Measurements from ENCODE around the gene SCG5. TPM values are rescaled to one million over a fixed set of nuclear protein-coding genes. Genes with fewer than 3 reads are reported as not detected.

The SCG5 gene
- total and polyA plus RNA-seq, 2 donors (not counting 1 experiment from before 2014, with no cell fraction given): 0.18 TPM; not detected in 1

GRCh38 chr15:32664796-32665195 lies 23.3 kb downstream of the SCG5 start:
- Mint-ChIP-seq H3K27me3 (no peaks in the 10 kb centered on the region), H3K4me1 (no peaks in the 10 kb centered on the region), H3K27ac (no peak overlapping the region), H3K9me3 (ENCODE audit: insufficient read depth) (no peaks in the 10 kb centered on the region), H3K4me3 (no peak overlapping the region)
- no peak for TF ChIP-seq EZH2 (IDR thresholded peaks at IDR 0.05; ENCODE audit: borderline replicate concordance, insufficient read depth, low read depth, low read length, poor library complexity, severe bottlenecking)
- no peak for TF ChIP-seq CTCF (IDR thresholded peaks at IDR 0.05)
- Histone ChIP-seq H3K36me3 (replicated peaks in 1 of 2; ENCODE audit: control extremely low read depth in 1 of 2, control insufficient read depth in 1 of 2, extremely low read depth in 1 of 2, insufficient read depth in 2 of 2, low read length in 1 of 2) (no peaks in the 10 kb centered on the region), H3K27ac (ENCODE audit: low read length in 2 of 2) (no peak overlapping the region), H3K9me3 (ENCODE audit: control extremely low read depth in 1 of 3, control insufficient read depth in 2 of 3, insufficient read depth in 1 of 3, low read length in 2 of 3) (no peaks in the 10 kb centered on the region), H4K20me1 (ENCODE audit: control insufficient read depth, insufficient read depth, low read length, poor library complexity, severe bottlenecking) (no peaks in the 10 kb centered on the region), H2AFZ (ENCODE audit: insufficient read depth, low read depth, low read length, poor library complexity, severe bottlenecking) (no peak overlapping the region), H3K4me1 (ENCODE audit: control insufficient read depth in 2 of 2, insufficient read depth in 2 of 2, low read length in 2 of 2) (no peaks in the 10 kb centered on the region), H3K9ac (ENCODE audit: low read length) (no peak overlapping the region), H3K27me3 (replicated peaks in 1 of 4; ENCODE audit: control extremely low read depth in 1 of 4, control insufficient read depth in 3 of 4, insufficient read depth in 4 of 4, low read length in 3 of 4) (no peaks in the 10 kb centered on the region), H3K4me2 (replicated peaks; ENCODE audit: low read depth, low read length, poor library complexity, severe bottlenecking) (no peak overlapping the region), H3K4me3 (ENCODE audit: control extremely low read depth in 1 of 5, extremely low read depth in 1 of 5, insufficient read depth in 1 of 5, low read depth in 2 of 5, low read length in 4 of 5) (no peak overlapping the region), H3K79me2 (ENCODE audit: control insufficient read depth, insufficient read depth, low read length) (no peaks in the 10 kb centered on the region)
- intact Hi-C loops (cut with micrococcal nuclease): loop anchor here (10.0 kb wide), 1 partner anchor 180 kb away; no protein-coding TSS in a partner anchor
- DNase-seq: no peak
- ATAC-seq (ENCODE audit: low read depth): no peak
- CTCF ChIA-PET: interaction anchor here (0.9 to 6.0 kb wide), 7 partner anchors 9 to 1036 kb away, joined by 3 to 177 read pairs (median 6); no protein-coding TSS in a partner anchor
- POLR2A ChIA-PET: no interaction called here

- Histone ChIP-seq H3K36me3 (replicated peaks in 1 of 2; ENCODE audit: control extremely low read depth in 1 of 2, control insufficient read depth in 1 of 2, extremely low read depth in 1 of 2, insufficient read depth in 2 of 2, low read length in 1 of 2) (no peaks in the 10 kb centered on the region), H3K27me3 (replicated peaks in 1 of 4; ENCODE audit: control extremely low read depth in 1 of 4, control insufficient read depth in 3 of 4, insufficient read depth in 4 of 4, low read length in 3 of 4) (no peaks in the 10 kb centered on the region), H3K9ac (ENCODE audit: low read length) (no peak overlapping the region), H2AFZ (ENCODE audit: insufficient read depth, low read depth, low read length, poor library complexity, severe bottlenecking) (no peak overlapping the region), H3K4me1 (ENCODE audit: control insufficient read depth in 2 of 2, insufficient read depth in 2 of 2, low read length in 2 of 2) (no peaks in the 10 kb centered on the region), H3K9me3 (ENCODE audit: control extremely low read depth in 1 of 3, control insufficient read depth in 2 of 3, insufficient read depth in 1 of 3, low read length in 2 of 3) (no peaks in the 10 kb centered on the region), H3K79me2 (ENCODE audit: control insufficient read depth, insufficient read depth, low read length) (no peaks in the 10 kb centered on the region), H3K27ac (ENCODE audit: low read length in 2 of 2) (no peak overlapping the region), H3K4me3 (ENCODE audit: control extremely low read depth in 1 of 5, extremely low read depth in 1 of 5, insufficient read depth in 1 of 5, low read depth in 2 of 5, low read length in 4 of 5) (no peak overlapping the region), H3K4me2 (replicated peaks; ENCODE audit: low read depth, low read length, poor library complexity, severe bottlenecking) (no peak overlapping the region), H4K20me1 (ENCODE audit: control insufficient read depth, insufficient read depth, low read length, poor library complexity, severe bottlenecking) (no peaks in the 10 kb centered on the region)
- H3K27me3 Mint-ChIP-seq: no peaks in the 10 kb centered on the region
- intact Hi-C loops (cut with micrococcal nuclease): loop anchor here (10.0 kb wide), 1 partner anchor 177 kb away; no protein-coding TSS in a partner anchor
- ChIA-PET CTCF (no interaction called here), POLR2A (no interaction called here)
- ATAC-seq (ENCODE audit: low read depth) (no peak), DNase-seq (no peak)
- no peak overlapping the region for H3K27ac Mint-ChIP-seq
- H3K4me1 Mint-ChIP-seq: no peaks in the 10 kb centered on the region
- TF ChIP-seq EZH2 (IDR thresholded peaks at IDR 0.05; ENCODE audit: borderline replicate concordance, insufficient read depth, low read depth, low read length, poor library complexity, severe bottlenecking) (no peak), CTCF (IDR thresholded peaks at IDR 0.05) (no peak)
- H3K9me3 Mint-ChIP-seq (ENCODE audit: insufficient read depth): no peaks in the 10 kb centered on the region
- H3K4me3 Mint-ChIP-seq: no peak overlapping the region
- WGBS (ENCODE audit: insufficient coverage): 100% methylated on average over 3 of the region's 6 CpGs
Measured at GRCh38 chr15:32667321-32667720, 25.8 kb downstream of the SCG5 start.
